Astrocyte (in vitro differentiated cells and primary cell): ENCODE results near the gene BLVRA. TPM values are rescaled to one million over a fixed set of nuclear protein-coding genes. Genes with fewer than 3 reads are reported as not detected.

Experiments
- DNase-seq: peaks from one replicate; pipeline ENCODE4 v3.0.0-alpha.2; 2010; ENCODE audit warnings: low read depth
- FAIRE-seq: peaks from 2 replicates; lab custom pipeline; 2011; peaks lifted over from hg19 to GRCh38; lab: Jason Lieb, UNC
- H2AFZ ChIP-seq: 2 replicates; pipeline ENCODE4 v1.6.0; 2012; ENCODE audit warnings: low read depth, low read length, inconsistent platforms
- H3K27ac ChIP-seq: 2 replicates; pipeline ENCODE4 v1.5.1; 2011; ENCODE audit warnings: low read depth, low read length, inconsistent platforms
- H3K27me3 ChIP-seq: 2 replicates; pipeline ENCODE4 v1.6.0; 2011; ENCODE audit warnings: low read length, inconsistent platforms; ENCODE audit not compliant: insufficient read depth
- H3K36me3 ChIP-seq: 2 replicates; pipeline ENCODE4 v1.5.1; 2011; ENCODE audit warnings: low read length, inconsistent platforms; ENCODE audit not compliant: insufficient read depth
- H3K4me1 ChIP-seq: 2 replicates; pipeline ENCODE4 v1.5.1; 2011; ENCODE audit warnings: low read length, inconsistent platforms; ENCODE audit not compliant: insufficient read depth
- H3K4me2 ChIP-seq: 2 replicates; pipeline ENCODE4 v1.6.0; 2012; ENCODE audit warnings: low read length, inconsistent platforms
- H3K4me3 ChIP-seq: 2 replicates; pipeline ENCODE4 v1.5.1; 2011; ENCODE audit warnings: low read depth, mild to moderate bottlenecking, low read length, inconsistent platforms; ENCODE audit not compliant: insufficient read depth
- H3K79me2 ChIP-seq: 2 replicates; pipeline ENCODE4 v1.6.0; 2012; ENCODE audit warnings: mild to moderate bottlenecking, low read length, inconsistent platforms; ENCODE audit not compliant: insufficient read depth
- H3K9ac ChIP-seq: 2 replicates; pipeline ENCODE4 v1.6.0; 2012; ENCODE audit warnings: mild to moderate bottlenecking, low read length, inconsistent platforms
- H3K9me3 ChIP-seq: 2 replicates; pipeline ENCODE4 v1.5.1; 2012; ENCODE audit warnings: low read depth, mild to moderate bottlenecking, low read length, inconsistent platforms; ENCODE audit not compliant: insufficient read depth
- H4K20me1 ChIP-seq: 2 replicates; pipeline ENCODE4 v1.6.0; 2012; ENCODE audit warnings: low read length, inconsistent platforms; ENCODE audit not compliant: insufficient read depth
- H3K27ac Mint-ChIP-seq: one replicate; pipeline ENCODE4 v1.8.0; 2021; ENCODE audit warnings: mild to moderate bottlenecking, mixed read lengths; ENCODE audit not compliant: unreplicated experiment
- H3K27me3 Mint-ChIP-seq: one replicate; pipeline ENCODE4 v1.8.0; 2021; ENCODE audit warnings: low read depth, mixed read lengths; ENCODE audit not compliant: unreplicated experiment
- H3K36me3 Mint-ChIP-seq: one replicate; pipeline ENCODE4 v1.8.0; 2021; ENCODE audit warnings: low read depth, mixed read lengths; ENCODE audit not compliant: unreplicated experiment
- H3K4me1 Mint-ChIP-seq: one replicate; pipeline ENCODE4 v1.8.0; 2021; ENCODE audit warnings: low read depth, mixed read lengths; ENCODE audit not compliant: unreplicated experiment
- H3K4me3 Mint-ChIP-seq: one replicate; pipeline ENCODE4 v1.8.0; 2021; ENCODE audit warnings: mild to moderate bottlenecking, moderate library complexity, mixed read lengths; ENCODE audit not compliant: unreplicated experiment
- H3K9me3 Mint-ChIP-seq: one replicate; pipeline ENCODE4 v1.8.0; 2021; ENCODE audit warnings: mild to moderate bottlenecking, mixed read lengths; ENCODE audit not compliant: unreplicated experiment
- CTCF ChIP-seq: IDR thresholded peaks from 2 replicates; pipeline ENCODE4 v1.5.1; 2011; ENCODE audit warnings: low read depth, mild to moderate bottlenecking, inconsistent platforms, low read length, moderate library complexity; ENCODE audit not compliant: insufficient read depth
- EZH2 ChIP-seq: IDR thresholded peaks from 2 replicates; pipeline ENCODE4 v1.6.1; 2012; ENCODE audit warnings: mild to moderate bottlenecking, low read length, inconsistent platforms; ENCODE audit not compliant: insufficient read depth
- total RNA-seq: library from RNA; stranded (reverse); gene quantifications from 2 replicates; pipeline ENCODE4 v1.2.1, GENCODE V29; 2021

The BLVRA gene
- total RNA-seq, 1 donor from 2014 or later: 48.9 TPM

- no peaks in the 10 kb centered on the region for H3K79me2 ChIP-seq
- H3K36me3 Mint-ChIP-seq: no peaks in the 10 kb centered on the region
- peaks cover 8% of the 10 kb centered on the region for H3K4me1 ChIP-seq
- H3K9me3 Mint-ChIP-seq: peaks cover 2% of the 10 kb centered on the region
- no peak overlapping the region for H3K27ac Mint-ChIP-seq
- no peak overlapping the region for H3K4me3 ChIP-seq
- no peaks in the 10 kb centered on the region for H3K9me3 ChIP-seq
- no peak overlapping the region for H2AFZ ChIP-seq
- TF ChIP-seq CTCF (no peak), EZH2 (no peak)
- H3K27me3 Mint-ChIP-seq: peaks cover 15% of the 10 kb centered on the region
- no peak overlapping the region for H3K4me3 Mint-ChIP-seq
- H3K27ac ChIP-seq: no peak overlapping the region
- no peak overlapping the region for H3K9ac ChIP-seq
- H3K4me1 Mint-ChIP-seq: peaks cover 20% of the 10 kb centered on the region
- H3K4me2 ChIP-seq: no peak overlapping the region
- no peaks in the 10 kb centered on the region for H3K36me3 ChIP-seq
- FAIRE-seq: no peak
- H3K27me3 ChIP-seq: no peaks in the 10 kb centered on the region
- no peaks in the 10 kb centered on the region for H4K20me1 ChIP-seq
- DNase-seq: no peak
These were observed 5.1 kb upstream of the BLVRA start for GRCh38 chr7:43753271-43753810.

- no peaks in the 10 kb centered on the region for H3K36me3 ChIP-seq
- no peak overlapping the region for H2AFZ ChIP-seq
- H3K9ac ChIP-seq: no peak overlapping the region
- H3K27ac ChIP-seq: no peak overlapping the region
- no peaks in the 10 kb centered on the region for H3K79me2 ChIP-seq
- H3K4me1 ChIP-seq: peaks cover 8% of the 10 kb centered on the region
- no peak overlapping the region for H3K4me3 ChIP-seq
- FAIRE-seq (no peak), DNase-seq (no peak)
- H3K36me3 Mint-ChIP-seq: no peaks in the 10 kb centered on the region
- H3K9me3 ChIP-seq: no peaks in the 10 kb centered on the region
- H4K20me1 ChIP-seq: no peaks in the 10 kb centered on the region
- H3K27me3 ChIP-seq: no peaks in the 10 kb centered on the region
- no peak for TF ChIP-seq CTCF
- no peak for TF ChIP-seq EZH2
- H3K4me2 ChIP-seq: no peak overlapping the region
- peaks cover 2% of the 10 kb centered on the region for H3K9me3 Mint-ChIP-seq
- peaks cover 20% of the 10 kb centered on the region for H3K4me1 Mint-ChIP-seq
- H3K27me3 Mint-ChIP-seq: peaks cover 12% of the 10 kb centered on the region
- no peak overlapping the region for H3K27ac Mint-ChIP-seq
- H3K4me3 Mint-ChIP-seq: no peak overlapping the region
These were observed 4.6 kb upstream of the BLVRA start for GRCh38 chr7:43753843-43754242.

- H3K36me3 ChIP-seq: no peaks in the 10 kb centered on the region
- DNase-seq (no peak), FAIRE-seq (no peak)
- Mint-ChIP-seq H3K4me1 (peaks cover 20% of the 10 kb centered on the region), H3K4me3 (no peak overlapping the region), H3K27ac (no peak overlapping the region), H3K36me3 (no peaks in the 10 kb centered on the region), H3K9me3 (peaks cover 2% of the 10 kb centered on the region), H3K27me3 (peaks cover 6% of the 10 kb centered on the region)
- H3K27me3 ChIP-seq: no peaks in the 10 kb centered on the region
- no peak overlapping the region for H3K4me3 ChIP-seq
- no peak overlapping the region for H2AFZ ChIP-seq
- H3K9ac ChIP-seq: no peak overlapping the region
- no peak overlapping the region for H3K4me2 ChIP-seq
- peaks cover 13% of the 10 kb centered on the region for H3K4me1 ChIP-seq
- H3K79me2 ChIP-seq: no peaks in the 10 kb centered on the region
- no peak overlapping the region for H3K27ac ChIP-seq
- H3K9me3 ChIP-seq: no peaks in the 10 kb centered on the region
- no peak for TF ChIP-seq EZH2
- no peak for TF ChIP-seq CTCF
- H4K20me1 ChIP-seq: no peaks in the 10 kb centered on the region
These were observed 3.9 kb upstream of the BLVRA start for GRCh38 chr7:43754596-43754995.
